GM12878 (cell line): ENCODE data around the gene FRMD8. TPM values are rescaled to one million over a fixed set of nuclear protein-coding genes. Genes with fewer than 3 reads are reported as not detected.

Experiments
- ATAC-seq: fragments of 200-7000 bp; cut with Tn5 transposase; 3 replicates; pipeline ENCODE4 v1.9.1; 2020; ENCODE audit warnings: mild to moderate bottlenecking, moderate library complexity
- BruUV-seq: library from RNA; stranded (reverse); fragments of 400-500 nt; replicated peaks from 2 replicates; lab custom pipeline; 2021; lab: Mats Ljungman, UMichigan
- CTCF ChIA-PET: fragments of 300-600 bp; sonication (Branson Sonifier 250); formaldehyde crosslinking; extraction: SDS; loops from one replicate; lab custom pipeline; 2021; ENCODE audit warnings: inconsistent platforms; lab: Yijun Ruan, JAX
- POLR2A ChIA-PET: fragments of 350-600 bp; formaldehyde crosslinking; extraction: SDS; loops from one replicate; lab custom pipeline; 2021; ENCODE audit warnings: inconsistent platforms; lab: Charles Lee
- RAD21 ChIA-PET: fragments of 300-600 bp; sonication (Branson Sonifier 250); formaldehyde crosslinking; loops from one replicate; lab custom pipeline; 2023; ENCODE audit warnings: antibody characterized with exemption; ENCODE audit not compliant: unreplicated experiment; lab: Charles Lee
- SMC1A ChIA-PET: fragments of 300-600 bp; sonication (Branson Sonifier 250); formaldehyde crosslinking; loops from one replicate; lab custom pipeline; 2023; ENCODE audit not compliant: unreplicated experiment, uncharacterized antibody; lab: Charles Lee
- DNase-seq: peaks from one replicate; pipeline ENCODE4 v3.0.0-alpha.2; 2011; ENCODE audit warnings: low read depth, low spot score
- FAIRE-seq: peaks from 3 replicates; lab custom pipeline; 2011; peaks lifted over from hg19 to GRCh38; lab: Jason Lieb, UNC
- H2AFZ ChIP-seq: 2 replicates; pipeline ENCODE4 v1.6.0; 2011; ENCODE audit warnings: low read depth, low read length, control low read depth; ENCODE audit not compliant: control insufficient read depth
- H3K27ac ChIP-seq: 2 replicates; pipeline ENCODE4 v1.5.1; 2011; ENCODE audit warnings: control low read depth; ENCODE audit not compliant: control insufficient read depth, insufficient read depth
- H3K27me3 ChIP-seq, 2 experiments: replicated peaks in 1 of 2; 2 replicates each; pipeline versions ENCODE4 v1.6.0 to v1.6.1; 2011; ENCODE audit warnings: low read length in 1 of 2; ENCODE audit not compliant: control insufficient read depth in 2 of 2, insufficient read depth in 2 of 2
- H3K36me3 ChIP-seq, 2 experiments: 2 replicates each; pipeline ENCODE4 v1.5.1; 2011; ENCODE audit warnings: low read length in 1 of 2; ENCODE audit not compliant: control insufficient read depth in 2 of 2, insufficient read depth in 2 of 2
- H3K4me1 ChIP-seq: 2 replicates; pipeline ENCODE4 v1.6.1; 2011; ENCODE audit warnings: mild to moderate bottlenecking, low read length, moderate library complexity, mixed read lengths; ENCODE audit not compliant: control insufficient read depth, insufficient read depth
- H3K4me2 ChIP-seq: 2 replicates; pipeline ENCODE4 v1.6.0; 2011; ENCODE audit warnings: control low read depth; ENCODE audit not compliant: control insufficient read depth, insufficient read depth
- H3K4me3 ChIP-seq: fragments of 200-600 bp; sonication (generic); 2 replicates; pipeline ENCODE4 v1.5.1; 2016
- H3K79me2 ChIP-seq: 2 replicates; pipeline ENCODE4 v1.6.0; 2011; ENCODE audit warnings: low read length; ENCODE audit not compliant: control insufficient read depth, insufficient read depth
- H3K9ac ChIP-seq: 2 replicates; pipeline ENCODE4 v1.8.0; 2011; ENCODE audit warnings: low read length, control low read depth, mixed read lengths; ENCODE audit not compliant: control insufficient read depth, insufficient read depth
- H3K9me3 ChIP-seq: replicated peaks from 3 replicates; pipeline ENCODE4 v1.5.1; 2011; ENCODE audit warnings: mild to moderate bottlenecking, low read length; ENCODE audit not compliant: control insufficient read depth, insufficient read depth
- H4K20me1 ChIP-seq: 2 replicates; pipeline ENCODE4 v1.6.0; 2011; ENCODE audit not compliant: control insufficient read depth, insufficient read depth
- EED ChIP-seq: sonication (generic); IDR thresholded peaks from 2 replicates; pipeline ENCODE4 v1.6.1; 2016; ENCODE audit warnings: antibody characterized with exemption, low read depth
- EGR1 ChIP-seq, 2 experiments: IDR thresholded peaks; 1 replicate in 1 of 2; 2 replicates in 1 of 2; pipeline ENCODE4 v1.6.1; 2011 to 2012; ENCODE audit warnings: low read depth in 2 of 2, low read length in 2 of 2, borderline replicate concordance in 1 of 2, mild to moderate bottlenecking in 1 of 2, moderate library complexity in 1 of 2
- EP300 ChIP-seq, 2 experiments: fragments of 150-350 bp in 1 of 2; IDR thresholded peaks; 2 replicates each; pipeline ENCODE4 v1.6.1; 2011 to 2012; ENCODE audit warnings: low read depth in 2 of 2, low read length in 2 of 2, borderline replicate concordance in 1 of 2, improper control_type of control experiment in 1 of 2, inconsistent platforms in 1 of 2; ENCODE audit not compliant: control insufficient read depth in 1 of 2
- IRF4 ChIP-seq: IDR thresholded peaks from 2 replicates; pipeline ENCODE4 v1.6.1; 2011; ENCODE audit warnings: low read depth, low read length
- MLLT1 ChIP-seq: fragments of 450-650 bp; IDR thresholded peaks from 2 replicates; pipeline ENCODE4 v1.6.1; 2016; ENCODE audit warnings: mild to moderate bottlenecking
- NR2F1 ChIP-seq: fragments of 450-650 bp; conservative IDR thresholded peaks from 2 replicates; pipeline ENCODE4 v1.6.1; 2017; ENCODE audit warnings: mild to moderate bottlenecking
- NRF1 ChIP-seq: conservative IDR thresholded peaks from 2 replicates; pipeline ENCODE4 v1.6.1; 2011; ENCODE audit warnings: mild to moderate bottlenecking, low read depth, low read length, improper control_type of control experiment
- POLR2A ChIP-seq: IDR thresholded peaks from 2 replicates; pipeline ENCODE4 v1.6.1; 2011; ENCODE audit warnings: low read depth, mild to moderate bottlenecking, low read length
- SPI1 ChIP-seq: IDR thresholded peaks from 2 replicates; pipeline ENCODE4 v1.6.1; 2011; ENCODE audit warnings: low read depth, mild to moderate bottlenecking, low read length, moderate library complexity, borderline replicate concordance; ENCODE audit not compliant: insufficient read depth
- WGBS: methylation state at CpG from one replicate; pipeline ENCODE4 v1.1.6; 2016; ENCODE audit warnings: low lambda C conversion rate; ENCODE audit not compliant: insufficient replicate concordance, insufficient coverage; ENCODE audit errors: missing lambda C conversion rate; 5-methylcytosine and 5-hydroxymethylcytosine counted together
- in situ Hi-C: fragments of 300-500 bp; cut with MboI; formaldehyde crosslinking; loops from 9 replicates; pipeline ENCODE4 v1.14.3; 2018; ENCODE audit warnings: mixed read lengths
- intact Hi-C: fragments of 100-400 bp; cut with micrococcal nuclease; formaldehyde crosslinking; loops from one replicate; pipeline ENCODE4 v1.14.2; 2022; ENCODE audit not compliant: unreplicated experiment
- polyA plus RNA-seq, 11 experiments: library from polyadenylated mRNA; depleted of rRNA in 4 of 11; unstranded in 6 of 11; stranded (reverse) in 5 of 11; fragments of >200 nt; fragmentation: Nextera tagmentation in 4 of 11; fragmentation: Illumina TruSeq in 1 of 11; extraction: Ambion mirVana in 4 of 11; extraction: Trizol in 1 of 11; gene quantifications; 1 replicate in 1 of 11; 2 replicates in 10 of 11; pipeline versions ENCODE4 v1.2.1 to v1.2.3, GENCODE V29; 2011 to 2016; ENCODE audit warnings: inconsistent platforms in 2 of 11, missing spikeins in 2 of 11, low read depth in 1 of 11
- total RNA-seq, 4 experiments: library from RNA; depleted of rRNA in 3 of 4; stranded (reverse); fragments of >200 nt in 3 of 4; fragmentation: Illumina TruSeq in 1 of 4; extraction: Trizol in 1 of 4; gene quantifications; 2 replicates each; pipeline versions ENCODE4 v1.2.1 to v1.2.3, GENCODE V29; 2013 to 2021

Gene FRMD8
- total and polyA plus RNA-seq, 10 of the 15 experiments (the other 5 are each of a cell fraction or from before 2014, with no cell fraction given): 8.3 to 69.4 (median 28.0) TPM

- ATAC-seq (no peak), DNase-seq (no peak), FAIRE-seq (no peak)
- no TSS peak for BruUV-seq
- SMC1A ChIA-PET: interaction anchor here (0.7 to 12.7 kb wide), 26 partner anchors 9 to 155 kb away, joined by 3 to 232 read pairs (median 10); partner anchors contain the start of genes FRMD8, MALAT1, POLA2 and SLC25A45
- H3K4me1 ChIP-seq: peaks cover 51% of the 10 kb centered on the region
- no peaks in the 10 kb centered on the region for H3K27me3 ChIP-seq
- peak overlapping the region; percentile 100 for H3K27ac ChIP-seq
- in situ Hi-C loops (loop anchor here (5.0 kb wide), 1 partner anchor 90 kb away; no protein-coding TSS in a partner anchor), intact Hi-C loops (loop anchor here (1.0 to 5.0 kb wide), 6 partner anchors 14 to 155 kb away; partner anchors contain the start of genes FAM89B, SLC25A45 and ZNRD2)
- peak overlapping the region; percentile 79 for H3K4me3 ChIP-seq
- RAD21 ChIA-PET: interaction anchor here (0.8 to 15.3 kb wide), 32 partner anchors 8 to 153 kb away, joined by 3 to 282 read pairs (median 6); partner anchors contain the start of genes FRMD8, MALAT1, SCYL1 and SLC25A45
- CTCF ChIA-PET: interaction anchor here (0.6 to 15.3 kb wide), 26 partner anchors 9 to 171 kb away, joined by 3 to 362 read pairs (median 10); partner anchors contain the start of genes FRMD8, MALAT1, SCYL1 and SLC25A45
- TF ChIP-seq NRF1 (no peak), EP300 (IDR thresholded peaks at IDR 0.05; ENCODE audit: borderline replicate concordance in 1 of 2, control insufficient read depth in 1 of 2, low read depth in 2 of 2, low read length in 2 of 2) (0 out of 4 replicates have a peak, but pooled peaks of 1 of the 2 experiments have one; percentile 5), EED (peak; percentile 37; the same call in 1 of the 2 replicates), NR2F1 (0 out of 2 replicates have a peak, but pooled peaks have one; percentile 14), IRF4 (no peak), EGR1 (IDR thresholded peaks at IDR 0.05; ENCODE audit: borderline replicate concordance in 1 of 2, low read depth in 2 of 2, low read length in 2 of 2) (peak in 1 of 2 experiments; percentile 42; a peak in 1 of 3 replicates), SPI1 (peak; percentile 87), POLR2A (peak; percentile 44; the same call in 1 of the 2 replicates), MLLT1 (0 out of 2 replicates have a peak, but pooled peaks have one; percentile 7)
- H3K36me3 ChIP-seq: peaks cover 4 to 7% of the 10 kb centered on the region in 2 experiments; a peak in 3 of 4 replicates
- H3K9me3 ChIP-seq: no peaks in the 10 kb centered on the region
- H2AFZ ChIP-seq: peak overlapping the region; percentile 33
- peak overlapping the region; percentile 99 for H3K9ac ChIP-seq
- peaks cover 60% of the 10 kb centered on the region for H3K79me2 ChIP-seq
- peak overlapping the region; percentile 100 for H3K4me2 ChIP-seq
- WGBS: under 1% methylated on average over 14 of the region's 14 CpGs
- no peaks in the 10 kb centered on the region for H4K20me1 ChIP-seq
- POLR2A ChIA-PET: interaction anchor here (0.7 to 13.6 kb wide), 22 partner anchors 10 to 155 kb away, joined by 3 to 323 read pairs (median 6); partner anchors contain the start of genes FRMD8, MALAT1 and POLA2
These were observed 30.6 kb downstream of the FRMD8 start for GRCh38 chr11:65416841-65417701.
